A549 treated with ZK216348 at 1 μM for 4 hours (cell line): ENCODE results near the gene A1CF. TPM values are rescaled to one million over a fixed set of nuclear protein-coding genes. Genes with fewer than 3 reads are reported as not detected.

Experiments used
- total RNA-seq: library from RNA; stranded (reverse); fragments of 200-300 nt; extraction: Qiagen RNA extraction; gene quantifications from 5 replicates; pipeline ENCODE4 v1.2.3, GENCODE V29; 2022; ENCODE audit warnings: low read depth

A1CF gene, protein sequence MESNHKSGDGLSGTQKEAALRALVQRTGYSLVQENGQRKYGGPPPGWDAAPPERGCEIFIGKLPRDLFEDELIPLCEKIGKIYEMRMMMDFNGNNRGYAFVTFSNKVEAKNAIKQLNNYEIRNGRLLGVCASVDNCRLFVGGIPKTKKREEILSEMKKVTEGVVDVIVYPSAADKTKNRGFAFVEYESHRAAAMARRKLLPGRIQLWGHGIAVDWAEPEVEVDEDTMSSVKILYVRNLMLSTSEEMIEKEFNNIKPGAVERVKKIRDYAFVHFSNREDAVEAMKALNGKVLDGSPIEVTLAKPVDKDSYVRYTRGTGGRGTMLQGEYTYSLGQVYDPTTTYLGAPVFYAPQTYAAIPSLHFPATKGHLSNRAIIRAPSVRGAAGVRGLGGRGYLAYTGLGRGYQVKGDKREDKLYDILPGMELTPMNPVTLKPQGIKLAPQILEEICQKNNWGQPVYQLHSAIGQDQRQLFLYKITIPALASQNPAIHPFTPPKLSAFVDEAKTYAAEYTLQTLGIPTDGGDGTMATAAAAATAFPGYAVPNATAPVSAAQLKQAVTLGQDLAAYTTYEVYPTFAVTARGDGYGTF
- total RNA-seq, result 0.07 to 0.25 TPM (median 0.08 TPM) in 3 of 5 replicates, not detected in the others

DNA sequence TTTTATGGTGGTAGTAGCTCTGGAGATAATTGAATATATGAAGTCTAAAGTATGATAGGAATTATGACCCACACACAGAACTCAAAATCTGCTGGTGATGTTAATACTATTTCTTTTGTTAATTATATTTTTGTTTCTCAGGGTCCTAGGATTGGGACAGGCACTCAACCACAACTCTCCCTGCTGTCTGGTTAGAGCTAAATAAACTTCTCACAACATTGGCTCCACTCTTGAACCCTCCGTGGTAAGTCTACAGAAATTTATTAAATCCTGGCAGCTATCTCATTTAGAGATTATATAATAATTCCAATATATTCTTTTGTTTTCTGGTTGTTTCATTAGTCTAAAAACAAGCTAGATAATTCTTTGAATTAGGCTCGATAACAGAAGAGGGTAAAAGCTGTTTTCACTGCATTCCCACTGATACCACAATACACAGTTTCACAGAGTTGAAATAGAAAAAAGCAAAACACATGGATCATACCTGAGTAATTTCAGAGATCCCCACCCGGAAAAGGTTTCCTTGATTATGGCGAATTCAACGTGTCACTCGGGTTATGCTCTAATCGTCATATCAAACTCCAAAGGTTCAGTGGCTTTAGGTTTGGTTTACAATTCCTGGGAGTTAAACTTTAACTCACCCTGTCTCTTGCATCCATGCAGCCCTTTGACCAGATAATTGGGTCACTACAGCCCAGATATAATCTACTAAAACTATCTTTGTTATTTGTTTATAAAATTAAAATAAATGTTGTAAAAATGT, at the start of gene A1CF:
Gene A1CF, minus strand, starts transcription at position 531 of the 763 bp plus-strand sequence. CDS start 25,687 bp downstream, outside the sequence.

Other genes starting within 250 kb of the A1CF start
- gene ASAH2B, start 145.7 kb downstream of the A1CF start, total RNA-seq, result 3.4 to 6.1 TPM (median 5.0 TPM) in 5 replicates
- gene PRKG1, start 188.9 kb upstream of the A1CF start, total RNA-seq, result not detected in 5 replicates